GM21723 (cell line): ENCODE results near the gene HMGCS1.
"Not testable (repeated sequence)": the region's sequence is repeated elsewhere in the genome, so short reads cannot be mapped to it uniquely, and the experiment has no call there.

Experiments
- ATAC-seq: cut with Tn5 transposase; IDR thresholded peaks from one replicate; pipeline ENCODE4 v1.9.1; 2021; ENCODE audit warnings: mild to moderate bottlenecking, moderate library complexity; ENCODE audit not compliant: unreplicated experiment

The HMGCS1 gene

GRCh38 chr5:43313035-43313853 is at the start of gene HMGCS1:
Gene HMGCS1, minus strand, starts transcription at chr5:43313412. Its CDS starts 14,447 bp downstream, at chr5:43298965.
- peak; percentile 94 for ATAC-seq

- no peak for ATAC-seq
These were observed 45.5 kb upstream of the HMGCS1 start for GRCh38 chr5:43358726-43359125.

- no peak for ATAC-seq
These were observed 45.1 kb upstream of the HMGCS1 start for GRCh38 chr5:43358301-43358700.

GRCh38 chr5:43357878-43358281 is 44.7 kb upstream of the HMGCS1 start:
- ATAC-seq = no peak

GRCh38 chr5:43357067-43357466 is 43.9 kb upstream of the HMGCS1 start:
- ATAC-seq = no peak

GRCh38 chr5:43354774-43355173 is 41.6 kb upstream of the HMGCS1 start:
- ATAC-seq = no peak

- ATAC-seq = no peak
These were observed 40.5 kb upstream of the HMGCS1 start for GRCh38 chr5:43353668-43354067.

- no peak for ATAC-seq
These were observed 39.7 kb upstream of the HMGCS1 start for GRCh38 chr5:43352915-43353314.

- ATAC-seq = no peak
These were observed 38.9 kb upstream of the HMGCS1 start for GRCh38 chr5:43352131-43352530.

GRCh38 chr5:43348861-43349363 is 35.7 kb upstream of the HMGCS1 start:
- no peak for ATAC-seq

GRCh38 chr5:43348207-43348606 is 35.0 kb upstream of the HMGCS1 start:
- no peak for ATAC-seq

GRCh38 chr5:43338862-43339261 is 25.6 kb upstream of the HMGCS1 start:
- ATAC-seq = no peak

GRCh38 chr5:43336159-43336558 is 22.9 kb upstream of the HMGCS1 start:
- no peak for ATAC-seq

GRCh38 chr5:43335681-43336080 is 22.5 kb upstream of the HMGCS1 start:
- no peak for ATAC-seq

- ATAC-seq = no peak
These were observed 19.2 kb upstream of the HMGCS1 start for GRCh38 chr5:43332401-43332800.

GRCh38 chr5:43325624-43326023 is 12.4 kb upstream of the HMGCS1 start:
- not testable (repeated sequence) for ATAC-seq

- ATAC-seq = not testable (repeated sequence)
These were observed 10.3 kb upstream of the HMGCS1 start for GRCh38 chr5:43323488-43323887.

- no peak for ATAC-seq
These were observed 7.6 kb upstream of the HMGCS1 start for GRCh38 chr5:43320846-43321245.

GRCh38 chr5:43316421-43316820 is 3.2 kb upstream of the HMGCS1 start:
- ATAC-seq = no peak

- no peak for ATAC-seq
These were observed 2.5 kb upstream of the HMGCS1 start for GRCh38 chr5:43315682-43316081.

GRCh38 chr5:43315263-43315662 is 2.1 kb upstream of the HMGCS1 start:
- ATAC-seq = no peak

GRCh38 chr5:43314724-43315123 is 1.5 kb upstream of the HMGCS1 start:
- no peak for ATAC-seq
